Transverse colon (tissue), 4 donors: ENCODE data around the gene HSD11B2. TPM values are rescaled to one million over a fixed set of nuclear protein-coding genes. Genes with fewer than 3 reads are reported as not detected.
A peak's percentile ranks its signal among the peaks of the same experiment; 100 is the strongest.

ENCODE experiments used
- DNase-seq: peaks from one replicate; pipeline ENCODE4 v3.0.0-alpha.2; 2019
- H3K27ac ChIP-seq, 4 donors: fragments of 200-600 bp; sonication (generic); 2 replicates each; pipeline ENCODE4 v1.5.1; 2016 to 2018; ENCODE audit warnings: inconsistent platforms in 4 of 4
- H3K27me3 ChIP-seq: fragments of 200-600 bp; sonication (generic); 2 replicates; pipeline ENCODE4 v1.5.1; 2017; ENCODE audit warnings: inconsistent platforms
- H3K36me3 ChIP-seq, 4 donors: fragments of 200-600 bp; sonication (generic); 2 replicates each; pipeline ENCODE4 v1.5.1; 2017 to 2019; ENCODE audit warnings: inconsistent platforms in 4 of 4
- H3K4me1 ChIP-seq, 4 donors: fragments of 200-600 bp; sonication (generic); 2 replicates each; pipeline ENCODE4 v1.5.1; 2017 to 2020; ENCODE audit warnings: inconsistent platforms in 4 of 4
- H3K4me3 ChIP-seq, 4 donors: fragments of 200-600 bp; sonication (generic); 1 replicate in 1 of 4; 2 replicates in 3 of 4; pipeline versions ENCODE4 v1.5.1 to v1.6.1; 2017 to 2019; ENCODE audit warnings: inconsistent platforms in 4 of 4
- H3K9me3 ChIP-seq, 2 donors: fragments of 200-600 bp; sonication (generic); 2 replicates each; pipeline ENCODE4 v1.5.1; 2017 to 2019; ENCODE audit warnings: inconsistent platforms in 2 of 2
- CTCF ChIP-seq, 5 experiments: fragments of 200-600 bp in 3 of 5; fragments of 450-650 bp in 2 of 5; sonication (generic) in 3 of 5; IDR thresholded peaks; 1 replicate in 2 of 5; 2 replicates in 3 of 5; pipeline ENCODE4 v1.5.1; 2016 to 2017; ENCODE audit warnings: antibody characterized with exemption in 5 of 5, inconsistent platforms in 3 of 5, mild to moderate bottlenecking in 2 of 5, moderate library complexity in 1 of 5
- EP300 ChIP-seq: sonication (generic); formaldehyde crosslinking; IDR thresholded peaks from one replicate; pipeline ENCODE4 v1.6.1; 2017; ENCODE audit warnings: antibody characterized with exemption, low read depth
- POLR2A ChIP-seq: fragments of 450-650 bp; IDR thresholded peaks from one replicate; pipeline ENCODE4 v1.6.1; 2016; ENCODE audit warnings: antibody characterized with exemption, mild to moderate bottlenecking, moderate library complexity
- POLR2AphosphoS5 ChIP-seq, 3 donors: sonication (generic); formaldehyde crosslinking; IDR thresholded peaks; one replicate each; pipeline ENCODE4 v1.6.1; 2016; ENCODE audit warnings: antibody characterized with exemption in 3 of 3
- WGBS, 2 donors: methylation state at CpG; one replicate each; pipeline ENCODE4 v1.1.5; 2018; ENCODE audit warnings: low coverage in 1 of 2; 5-methylcytosine and 5-hydroxymethylcytosine counted together
- in situ Hi-C, 4 donors: fragments of 200-750 bp; cut with MboI; loops; one replicate each; pipeline versions ENCODE4 v1.15.0 to v1.15.1; 2017; ENCODE audit warnings: low sequenced_read_pairs in 3 of 4, low pct_ligation_motif_present in 1 of 4, low pct_unique_long_range_greater_than_20kb in 1 of 4
- intact Hi-C: fragments of 100-400 bp; cut with DNase I; formaldehyde crosslinking; loops from one replicate; pipeline ENCODE4 v1.15.1; 2023; ENCODE audit warnings: low total_unique reads
- total RNA-seq, 4 donors: library from RNA; depleted of rRNA; stranded (reverse); fragments of >200 nt; gene quantifications; one replicate each; pipeline ENCODE4 v1.1.0, GENCODE V29; 2016

Gene HSD11B2
- total RNA-seq, 4 donors from 2014 or later = 667 to 1,081 (median 790) TPM

- peaks cover 61 to 83% (median 75%) of the 10 kb centered on the region in 4 donors for H3K4me1 ChIP-seq
- peaks cover 0 to 5% (median 0%) of the 10 kb centered on the region in 4 donors for H3K36me3 ChIP-seq
- in situ Hi-C loops = no loop called here
- peak overlapping the region; percentile 85 to 95 (median 94) for H3K27ac ChIP-seq
- 74% methylated on average over 7 of the region's 7 CpGs; no CpG with 5 or more reads in 1 of the 2 donors for WGBS, 2 donors
- intact Hi-C loops = no loop called here
- no peak for TF ChIP-seq POLR2AphosphoS5 (IDR thresholded peaks at IDR 0.05)
- TF ChIP-seq EP300 = no peak
- TF ChIP-seq CTCF (IDR thresholded peaks at IDR 0.05) = no peak
- no peak for TF ChIP-seq POLR2A
- no peaks in the 10 kb centered on the region for H3K9me3 ChIP-seq
- DNase-seq = no peak
- H3K27me3 ChIP-seq = no peaks in the 10 kb centered on the region
- peak overlapping the region in 1 of 4 donors; percentile 41 for H3K4me3 ChIP-seq
These were observed 26.7 kb downstream of the HSD11B2 start for GRCh38 chr16:67457611-67458010.

- Histone ChIP-seq H3K4me3 (peak overlapping the region in 3 of 4 donors; percentile 20 to 41 (median 29)), H3K27ac (peak overlapping the region; percentile 85 to 95 (median 94)), H3K36me3 (peaks cover 0 to under 1% (median 0%) of the 10 kb centered on the region in 4 donors), H3K9me3 (no peaks in the 10 kb centered on the region), H3K27me3 (no peaks in the 10 kb centered on the region), H3K4me1 (peaks cover 65 to 83% (median 75%) of the 10 kb centered on the region in 4 donors)
- intact Hi-C loops (no loop called here), in situ Hi-C loops (no loop called here)
- no peak for DNase-seq
- TF ChIP-seq POLR2A (no peak), EP300 (no peak), CTCF (IDR thresholded peaks at IDR 0.05) (no peak), POLR2AphosphoS5 (IDR thresholded peaks at IDR 0.05) (no peak)
- WGBS, 2 donors = 76% methylated on average over 6 of the region's 6 CpGs; no CpG with 5 or more reads in 1 of the 2 donors
These were observed 27.3 kb downstream of the HSD11B2 start for GRCh38 chr16:67458121-67458641.

GRCh38 chr16:67459066-67459860, 28.3 kb downstream of the HSD11B2 start:
- H3K27me3 ChIP-seq = no peaks in the 10 kb centered on the region
- H3K27ac ChIP-seq = peak overlapping the region; percentile 85 to 95 (median 94)
- no peak for TF ChIP-seq EP300
- peak; percentile 88 for TF ChIP-seq POLR2A
- TF ChIP-seq CTCF (IDR thresholded peaks at IDR 0.05) = no peak
- TF ChIP-seq POLR2AphosphoS5 (IDR thresholded peaks at IDR 0.05) = peak; percentile 31 to 85 (median 84)
- H3K4me3 ChIP-seq = peak overlapping the region in 3 of 4 donors; percentile 20 to 41 (median 29)
- DNase-seq = peak; percentile 78
- whole genome bisulfite sequencing, 2 donors = 35% methylated on average over 7 of the region's 7 CpGs; no CpG with 5 or more reads in 1 of the 2 donors
- H3K9me3 ChIP-seq = no peaks in the 10 kb centered on the region
- no peaks in the 10 kb centered on the region for H3K36me3 ChIP-seq
- in situ Hi-C loops (no loop called here), intact Hi-C loops (no loop called here)
- H3K4me1 ChIP-seq = peaks cover 74 to 93% (median 86%) of the 10 kb centered on the region in 4 donors

GRCh38 chr16:67459861-67460150, 28.9 kb downstream of the HSD11B2 start:
- no peak for DNase-seq
- in situ Hi-C loops (no loop called here), intact Hi-C loops (no loop called here)
- peak overlapping the region; percentile 85 to 95 (median 94) for H3K27ac ChIP-seq
- H3K4me3 ChIP-seq = no peak overlapping the region
- 25% methylated on average over 3 of the region's 3 CpGs; no CpG with 5 or more reads in 1 of the 2 donors for WGBS, 2 donors
- TF ChIP-seq POLR2AphosphoS5 (IDR thresholded peaks at IDR 0.05) = no peak
- TF ChIP-seq EP300 = no peak
- TF ChIP-seq CTCF (IDR thresholded peaks at IDR 0.05) = no peak
- TF ChIP-seq POLR2A = no peak
- peaks cover 78 to 97% (median 91%) of the 10 kb centered on the region in 4 donors for H3K4me1 ChIP-seq
- no peaks in the 10 kb centered on the region for H3K36me3 ChIP-seq
- H3K9me3 ChIP-seq = no peaks in the 10 kb centered on the region
- H3K27me3 ChIP-seq = no peaks in the 10 kb centered on the region
